ENCODE measurements around the gene ARHGAP24.
A peak's percentile ranks its signal among the peaks of the same experiment; 100 is the strongest.

The ARHGAP24 gene

GRCh38 chr4:85790582-85790981, 315.6 kb downstream of the ARHGAP24 start:
- in situ Hi-C loops (cut with HindIII; ENCODE audit: low sequenced_read_pairs) = no loop called here
- DNase-seq (ENCODE audit: low read depth, low spot score) = peak; percentile 61
- TF ChIP-seq CTCF (IDR thresholded peaks at IDR 0.05; ENCODE audit: low read depth, low read length) = no peak
- no peak overlapping the region for H3K4me3 ChIP-seq (ENCODE audit: low read depth, low read length)

GRCh38 chr4:85792376-85793232, 317.7 kb downstream of the ARHGAP24 start:
- in situ Hi-C loops (cut with HindIII; ENCODE audit: low sequenced_read_pairs) = no loop called here
- H3K4me3 ChIP-seq (ENCODE audit: low read depth, low read length) = no peak overlapping the region

GRCh38 chr4:85793233-85793585, 318.3 kb downstream of the ARHGAP24 start:
- H3K4me3 ChIP-seq (ENCODE audit: low read depth, low read length) = no peak overlapping the region
- DNase-seq (ENCODE audit: low read depth, low spot score) = no peak
- in situ Hi-C loops (cut with HindIII; ENCODE audit: low sequenced_read_pairs) = no loop called here
- TF ChIP-seq CTCF (IDR thresholded peaks at IDR 0.05; ENCODE audit: low read depth, low read length) = no peak

More at GRCh38 chr4:85792376-85793232, 317.7 kb downstream of the ARHGAP24 start:
- TF ChIP-seq CTCF (IDR thresholded peaks at IDR 0.05; ENCODE audit: low read depth, low read length) = no peak
- no peak for DNase-seq (ENCODE audit: low read depth, low spot score)

- no peak overlapping the region for H3K4me3 ChIP-seq (ENCODE audit: low read depth, low read length)
- DNase-seq (ENCODE audit: low read depth, low spot score) = no peak
- in situ Hi-C loops (cut with HindIII; ENCODE audit: low sequenced_read_pairs) = no loop called here
- TF ChIP-seq CTCF (IDR thresholded peaks at IDR 0.05; ENCODE audit: low read depth, low read length) = no peak
Observed at GRCh38 chr4:85798012-85798770, 323.2 kb downstream of the ARHGAP24 start.

- no peak for TF ChIP-seq CTCF (IDR thresholded peaks at IDR 0.05; ENCODE audit: low read depth, low read length)
- no peak for DNase-seq (ENCODE audit: low read depth, low spot score)
- in situ Hi-C loops (cut with HindIII; ENCODE audit: low sequenced_read_pairs) = no loop called here
- no peak overlapping the region for H3K4me3 ChIP-seq (ENCODE audit: low read depth, low read length)
Observed at GRCh38 chr4:85803856-85804255, 328.9 kb downstream of the ARHGAP24 start.

GRCh38 chr4:85805891-85806290, 330.9 kb downstream of the ARHGAP24 start:
- no peak for TF ChIP-seq CTCF (IDR thresholded peaks at IDR 0.05; ENCODE audit: low read depth, low read length)
- no peak overlapping the region for H3K4me3 ChIP-seq (ENCODE audit: low read depth, low read length)
- in situ Hi-C loops (cut with HindIII; ENCODE audit: low sequenced_read_pairs) = no loop called here
- DNase-seq (ENCODE audit: low read depth, low spot score) = no peak

Measured in astrocyte of the spinal cord (primary cell).